Adipose tissue (tissue), 3 donors: Measurements from ENCODE around the gene NUMBL. TPM values are rescaled to one million over a fixed set of nuclear protein-coding genes. Genes with fewer than 3 reads are reported as not detected.

ENCODE experiments used
- H3K27ac ChIP-seq: one replicate; pipeline ENCODE4 v1.5.1; 2013; ENCODE audit warnings: low read depth, low read length
- WGBS, 3 donors: extraction: QIAGEN DNeasy Blood & Tissue Kit; methylation state at CpG; one replicate each; pipeline ENCODE4 v1.1.7; 2013; 5-methylcytosine and 5-hydroxymethylcytosine counted together
- polyA plus RNA-seq, 3 donors: library from polyadenylated mRNA; stranded (reverse); fragments of 200-250 nt; gene quantifications; one replicate each; pipeline ENCODE4 v1.2.3, GENCODE V29; 2013
- donor health status: healthy with polysubstance abuse.
- donor health status: Bipolar disorder and iron deficiency.
- donor health status: healthy.

The NUMBL gene
- polyA plus RNA-seq, 3 donors: 7.1 to 30.7 (median 27.2) TPM

DNA sequence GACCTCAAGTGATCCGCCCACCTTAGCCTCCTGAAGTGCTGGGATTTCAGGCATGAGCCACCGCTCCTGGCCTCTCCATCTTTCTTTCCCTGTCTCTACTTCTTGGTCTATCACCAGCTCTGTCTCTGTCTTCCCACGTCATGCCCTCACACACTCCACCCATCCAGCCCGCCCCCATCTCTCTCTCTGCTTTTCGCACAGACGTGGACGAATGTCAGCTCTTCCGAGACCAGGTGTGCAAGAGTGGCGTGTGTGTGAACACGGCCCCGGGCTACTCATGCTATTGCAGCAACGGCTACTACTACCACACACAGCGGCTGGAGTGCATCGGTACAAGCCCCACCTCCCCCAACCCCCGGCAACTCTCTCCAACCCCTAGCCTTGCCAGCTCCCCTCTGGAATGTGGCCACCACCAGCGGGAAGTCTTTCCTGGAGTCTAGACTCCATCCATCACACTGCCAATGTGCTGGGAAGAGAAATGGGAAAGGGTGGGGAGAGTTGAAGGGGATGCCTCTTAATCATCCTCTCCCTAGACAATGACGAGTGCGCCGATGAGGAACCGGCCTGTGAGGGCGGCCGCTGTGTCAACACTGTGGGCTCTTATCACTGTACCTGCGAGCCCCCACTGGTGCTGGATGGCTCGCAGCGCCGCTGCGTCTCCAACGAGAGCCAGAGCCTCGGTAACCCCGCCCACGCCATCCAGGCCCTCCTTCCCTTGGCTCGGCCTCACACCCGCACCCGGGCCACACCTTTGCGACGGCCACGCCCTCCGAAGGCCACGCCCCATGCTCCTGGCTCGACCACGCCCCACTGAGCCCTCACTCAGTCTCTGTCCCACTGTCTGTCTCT lies 66.8 kb downstream of the NUMBL start:
- H3K27ac ChIP-seq: no peak overlapping the region
- WGBS, 3 donors: 58 to 68% (median 63%) methylated on average over 40 to 41 of the region's 41 CpGs

DNA sequence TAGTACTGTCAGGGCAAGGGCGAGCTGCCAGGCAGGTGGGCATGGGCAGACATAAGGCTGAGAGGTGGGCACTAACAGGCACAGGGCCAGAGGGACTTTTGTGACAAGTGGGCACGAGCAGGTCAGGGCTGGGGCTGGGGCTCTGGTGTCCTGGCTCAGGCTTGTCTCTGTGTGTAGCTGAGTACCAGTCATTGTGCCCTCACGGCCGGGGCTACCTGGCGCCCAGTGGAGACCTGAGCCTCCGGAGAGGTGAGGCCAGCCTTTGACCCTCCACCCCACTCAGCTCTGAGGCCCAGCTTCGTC lies 67.7 kb downstream of the NUMBL start:
- H3K27ac ChIP-seq: no peak overlapping the region
- 88 to 94% (median 90%) methylated on average over 6 to 7 of the region's 7 CpGs for WGBS, 3 donors

DNA sequence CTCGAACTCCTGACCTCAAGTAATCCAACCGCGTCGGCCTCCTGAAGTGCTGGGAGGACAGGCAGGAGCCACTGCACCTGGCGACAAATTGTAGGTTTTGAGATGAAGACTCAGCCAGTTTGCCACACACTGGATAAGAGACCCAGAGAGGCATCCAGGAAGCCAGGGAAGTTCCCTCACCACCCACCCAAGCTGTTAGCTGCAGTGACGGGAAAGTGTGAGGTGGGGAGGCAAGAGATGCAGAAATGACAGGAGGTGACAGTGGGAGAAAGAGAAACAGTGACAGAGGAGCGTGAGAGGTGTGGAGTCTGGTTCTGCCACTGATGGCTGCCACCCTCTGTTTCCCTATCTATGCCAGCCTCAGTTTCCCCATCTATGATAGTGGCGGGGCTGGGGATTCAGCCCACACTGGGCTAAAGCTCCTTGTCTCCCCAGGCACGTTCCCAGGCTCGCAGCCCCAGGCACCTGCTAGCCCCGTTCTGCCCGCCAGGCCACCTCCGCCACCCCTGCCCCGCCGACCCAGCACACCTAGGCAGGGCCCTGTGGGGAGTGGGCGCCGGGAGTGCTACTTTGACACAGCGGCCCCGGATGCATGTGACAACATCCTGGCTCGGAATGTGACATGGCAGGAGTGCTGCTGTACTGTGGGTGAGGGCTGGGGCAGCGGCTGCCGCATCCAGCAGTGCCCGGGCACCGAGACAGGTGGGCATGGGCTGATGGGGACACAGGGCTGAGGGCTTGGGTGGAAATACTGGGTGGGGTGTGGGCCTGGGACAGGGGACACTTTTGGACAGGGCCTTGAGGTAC lies 68.3 kb downstream of the NUMBL start:
- 90 to 93% (median 90%) methylated on average over 24 of the region's 24 CpGs for WGBS, 3 donors
- H3K27ac ChIP-seq: no peak overlapping the region

DNA sequence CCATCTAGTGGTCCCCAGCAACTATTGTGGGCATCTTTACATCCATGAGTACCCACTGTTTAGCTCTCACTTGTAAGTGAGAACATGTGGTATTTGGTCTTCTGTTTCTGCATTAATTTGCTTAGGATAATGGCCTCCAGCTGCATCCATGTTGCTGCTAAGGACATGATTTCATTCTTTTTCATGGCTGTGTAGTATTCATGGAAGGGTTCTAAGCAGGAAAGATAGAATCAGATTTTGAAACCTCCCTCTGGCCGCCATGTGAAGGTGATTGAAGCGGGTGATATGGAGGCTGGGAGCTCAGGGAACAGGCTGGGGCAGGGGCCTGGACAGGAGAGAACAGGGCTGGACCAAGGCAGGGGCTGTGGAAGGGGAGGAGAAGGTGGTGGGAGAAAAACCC lies 69.2 kb downstream of the NUMBL start:
- 70 to 95% (median 77%) methylated on average over 2 of the region's 2 CpGs for WGBS, 3 donors
- H3K27ac ChIP-seq: no peak overlapping the region

DNA sequence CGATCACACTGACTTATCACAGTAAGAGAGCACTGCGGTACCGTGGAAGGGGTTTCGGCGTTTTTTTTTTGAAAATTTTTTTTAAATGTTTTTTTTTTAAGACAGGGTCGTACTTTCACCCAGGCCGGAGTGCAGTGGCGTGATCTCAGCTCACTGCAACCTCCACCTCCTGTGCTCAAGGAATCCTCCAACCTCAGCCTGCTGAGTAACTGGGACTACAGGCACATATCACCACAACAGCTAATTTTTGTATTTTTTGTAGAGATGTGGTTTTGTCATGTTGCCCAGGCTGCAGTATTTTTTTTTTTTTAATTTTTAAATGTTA lies 70.3 kb downstream of the NUMBL start:
- H3K27ac ChIP-seq: no peak overlapping the region
- WGBS, 3 donors: 91 to 93% (median 92%) methylated on average over 8 of the region's 8 CpGs

DNA sequence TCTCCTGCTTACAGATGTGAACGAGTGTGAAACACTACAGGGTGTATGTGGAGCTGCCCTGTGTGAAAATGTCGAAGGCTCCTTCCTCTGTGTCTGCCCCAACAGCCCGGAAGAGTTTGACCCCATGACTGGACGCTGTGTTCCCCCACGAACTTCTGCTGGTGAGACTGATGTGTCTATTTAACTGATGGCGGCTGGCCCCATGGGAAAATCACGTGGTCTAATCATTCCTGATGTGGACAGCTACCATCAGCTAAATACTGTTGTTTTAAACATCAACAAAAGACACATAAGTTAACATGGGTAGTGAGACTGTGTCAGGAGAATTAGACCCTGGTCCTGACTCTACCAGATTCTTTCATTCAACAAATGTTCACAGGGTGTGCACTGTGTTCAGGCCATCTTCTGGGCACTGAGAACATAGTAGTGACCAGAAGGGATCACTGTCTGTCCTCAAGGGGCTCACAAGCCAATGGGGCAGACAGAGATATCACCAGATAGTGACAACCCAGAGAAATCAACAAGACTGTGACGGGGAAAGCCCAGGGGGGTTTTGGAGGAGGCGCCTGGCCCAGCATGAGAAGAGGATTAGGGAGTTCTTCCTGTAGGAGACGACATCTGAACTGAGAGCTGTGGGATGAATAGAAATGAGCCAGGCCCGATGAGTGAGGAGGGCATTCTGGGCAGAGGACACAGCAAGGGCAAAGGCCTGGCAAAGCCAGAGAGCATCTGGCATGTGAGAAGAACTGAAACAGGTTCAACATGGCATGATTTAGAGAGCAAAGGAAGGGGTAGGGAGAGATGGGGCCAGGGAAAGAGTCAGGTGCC lies 70.9 kb downstream of the NUMBL start:
- WGBS, 3 donors: 75 to 80% (median 77%) methylated on average over 11 of the region's 11 CpGs
- H3K27ac ChIP-seq: no peak overlapping the region

DNA sequence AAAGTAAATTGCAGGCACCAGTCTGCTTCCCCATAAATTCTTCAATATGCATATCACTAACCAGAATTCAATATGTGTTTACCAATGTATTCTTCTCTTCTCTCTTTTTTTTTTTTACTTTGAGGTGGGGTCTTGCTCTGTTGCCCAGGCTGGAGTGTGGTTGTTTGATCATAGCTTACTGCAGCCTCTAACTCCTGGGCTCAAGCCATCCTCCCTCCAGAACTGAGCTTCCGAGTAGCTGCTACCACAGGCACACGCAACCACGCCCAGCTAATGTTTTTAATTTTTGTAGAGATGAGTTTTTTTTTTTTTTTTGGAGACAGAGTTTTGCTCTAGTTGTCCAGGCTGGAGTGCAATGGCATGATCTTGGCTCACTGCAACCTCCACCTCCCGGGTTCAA lies 72.5 kb downstream of the NUMBL start:
- WGBS, 3 donors: 88 to 92% (median 91%) methylated on average over 4 of the region's 4 CpGs
- H3K27ac ChIP-seq: no peak overlapping the region

DNA sequence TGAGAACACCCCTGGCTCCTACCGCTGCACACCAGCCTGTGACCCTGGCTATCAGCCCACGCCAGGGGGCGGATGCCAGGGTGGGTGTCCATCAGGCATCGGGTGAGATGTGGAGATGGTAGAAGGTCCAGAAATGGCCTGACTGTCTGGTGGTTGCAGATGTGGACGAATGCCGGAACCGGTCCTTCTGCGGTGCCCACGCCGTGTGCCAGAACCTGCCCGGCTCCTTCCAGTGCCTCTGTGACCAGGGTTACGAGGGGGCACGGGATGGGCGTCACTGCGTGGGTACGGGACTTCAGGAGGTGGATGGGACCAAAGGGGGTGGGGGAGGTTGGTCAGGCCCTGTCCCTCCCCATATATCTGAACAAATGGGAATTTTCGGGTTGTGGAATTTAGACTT lies 73.5 kb downstream of the NUMBL start:
- no peak overlapping the region for H3K27ac ChIP-seq
- WGBS, 3 donors: 93 to 97% (median 96%) methylated on average over 17 of the region's 17 CpGs

DNA sequence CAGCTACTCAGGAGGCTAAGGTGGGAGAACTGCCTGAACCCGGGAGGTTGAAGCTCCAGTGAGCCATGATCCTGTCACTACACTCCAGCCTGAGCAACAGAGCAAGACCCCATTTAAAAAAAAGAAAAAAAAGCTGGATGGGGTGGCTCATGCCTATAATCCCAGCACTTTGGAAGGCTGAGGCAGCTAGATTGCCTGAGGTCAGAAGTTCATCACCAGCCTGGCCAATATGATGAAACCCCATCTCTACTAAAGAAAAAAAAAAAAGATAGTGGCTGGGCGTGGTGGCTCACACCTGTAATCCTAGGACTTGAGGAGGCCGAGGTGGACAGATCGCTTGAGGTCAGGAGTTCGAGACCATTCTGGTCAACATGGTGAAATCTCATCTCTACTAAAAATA lies 74.3 kb downstream of the NUMBL start:
- WGBS, 3 donors: 83 to 93% (median 84%) methylated on average over 5 of the region's 5 CpGs
- H3K27ac ChIP-seq: no peak overlapping the region

Other genes starting within 250 kb of the NUMBL start
- 10 to 100 TPM in 2 of 3 donors, 1 to 10 TPM in 1; 8.3 to 57.5 (median 13.3) TPM for gene SERTAD3, start 246.3 kb downstream of the NUMBL start, polyA plus RNA-seq
- 100 to 1,000 TPM; 109 to 235 (median 220) TPM for gene BLVRB, start 224.9 kb downstream of the NUMBL start, polyA plus RNA-seq
- gene SPTBN4, start 223.7 kb downstream of the NUMBL start, polyA plus RNA-seq: 1 to 10 TPM; 1.3 to 4.1 (median 2.2) TPM
- 10 to 100 TPM; 35.6 to 67.6 (median 55.1) TPM for gene SHKBP1, start 113.8 kb downstream of the NUMBL start, polyA plus RNA-seq
- gene LTBP4, start 89.3 kb downstream of the NUMBL start, polyA plus RNA-seq: 100 to 1,000 TPM in 2 of 3 donors, 10 to 100 TPM in 1; 35.5 to 125 (median 124) TPM
- 10 to 100 TPM; 26.2 to 35.5 (median 29.4) TPM for gene COQ8B, start 26.2 kb upstream of the NUMBL start, polyA plus RNA-seq
- 10 to 100 TPM; 14.6 to 58.3 (median 43.1) TPM for gene ITPKC, start 26.5 kb upstream of the NUMBL start, polyA plus RNA-seq
- 1 to 10 TPM; 3.5 to 7.1 (median 5.1) TPM for gene ACTMAP, start 59.8 kb upstream of the NUMBL start, polyA plus RNA-seq
- gene SNRPA, start 60.6 kb upstream of the NUMBL start, polyA plus RNA-seq: 10 to 100 TPM; 21.2 to 44.1 (median 42.8) TPM
- under 1 TPM in 2 of 3 donors, not detected in 1; 0.61 to 0.67 TPM for gene MIA, start 84.9 kb upstream of the NUMBL start, polyA plus RNA-seq
- 10 to 100 TPM; 19.6 to 41.4 (median 31.7) TPM for gene RAB4B, start 87.6 kb upstream of the NUMBL start, polyA plus RNA-seq
- gene EGLN2, start 108.5 kb upstream of the NUMBL start, polyA plus RNA-seq: 100 to 1,000 TPM in 1 of 3 donors, 10 to 100 TPM in 2; 30.5 to 121 (median 93.1) TPM
- gene CYP2A6, start 159.8 kb upstream of the NUMBL start, polyA plus RNA-seq: under 1 TPM in 2 of 3 donors, not detected in 1; 0.22 to 0.42 TPM
- not detected for gene CYP2A7, start 191.6 kb upstream of the NUMBL start, polyA plus RNA-seq